Subcutaneous abdominal adipose tissue (tissue), 5 donors: ENCODE measurements around the gene TMEM45A.
"Not testable (repeated sequence)": the region's sequence is repeated elsewhere in the genome, so short reads cannot be mapped to it uniquely, and the experiment has no call there.

Experiments
- H3K27ac ChIP-seq: one replicate; pipeline ENCODE4 v1.7.0; 2013; ENCODE audit warnings: low read depth, mild to moderate bottlenecking, inconsistent platforms, low read length, moderate library complexity
- H3K27me3 ChIP-seq, 5 donors: one replicate each; pipeline ENCODE4 v1.7.0; 2013; ENCODE audit warnings: low read length in 5 of 5, inconsistent platforms in 1 of 5; ENCODE audit not compliant: control insufficient read depth in 5 of 5, insufficient read depth in 4 of 5
- H3K36me3 ChIP-seq, 5 donors: one replicate each; pipeline ENCODE4 v1.7.0; 2013; ENCODE audit warnings: low read length in 5 of 5; ENCODE audit not compliant: control insufficient read depth in 5 of 5, insufficient read depth in 5 of 5
- H3K4me1 ChIP-seq, 5 donors: one replicate each; pipeline ENCODE4 v1.7.0; 2013; ENCODE audit warnings: low read length in 5 of 5, mild to moderate bottlenecking in 3 of 5, moderate library complexity in 1 of 5; ENCODE audit not compliant: control insufficient read depth in 5 of 5, insufficient read depth in 5 of 5
- H3K4me3 ChIP-seq, 5 donors: one replicate each; pipeline ENCODE4 v1.7.0; 2013; ENCODE audit warnings: low read length in 5 of 5, low read depth in 1 of 5
- H3K9ac ChIP-seq, 5 donors: one replicate each; pipeline ENCODE4 v1.7.0; 2013; ENCODE audit warnings: low read length in 5 of 5, mild to moderate bottlenecking in 4 of 5, moderate library complexity in 3 of 5
- H3K9me3 ChIP-seq, 5 donors: one replicate each; pipeline ENCODE4 v1.7.0; 2013; ENCODE audit warnings: low read length in 5 of 5; ENCODE audit not compliant: control insufficient read depth in 5 of 5
- donor health status: healthy.
- donor health status: healthy.
- donor health status: healthy.
- donor health status: healthy.
- donor health status: healthy.

Gene TMEM45A

GRCh38 chr3:100482176-100482575, 10.2 kb upstream of the TMEM45A start:
- Histone ChIP-seq H3K4me3 (no peak overlapping the region), H3K9me3 (no peaks in the 10 kb centered on the region), H3K36me3 (no peaks in the 10 kb centered on the region), H3K9ac (no peak overlapping the region), H3K27me3 (no peaks in the 10 kb centered on the region), H3K4me1 (no peaks in the 10 kb centered on the region), H3K27ac (no peak overlapping the region)

GRCh38 chr3:100483529-100483928, 8.9 kb upstream of the TMEM45A start:
- Histone ChIP-seq H3K4me3 (no peak overlapping the region), H3K36me3 (no peaks in the 10 kb centered on the region), H3K9ac (no peak overlapping the region), H3K27ac (no peak overlapping the region), H3K9me3 (no peaks in the 10 kb centered on the region), H3K27me3 (no peaks in the 10 kb centered on the region), H3K4me1 (no peaks in the 10 kb centered on the region)

DNA sequence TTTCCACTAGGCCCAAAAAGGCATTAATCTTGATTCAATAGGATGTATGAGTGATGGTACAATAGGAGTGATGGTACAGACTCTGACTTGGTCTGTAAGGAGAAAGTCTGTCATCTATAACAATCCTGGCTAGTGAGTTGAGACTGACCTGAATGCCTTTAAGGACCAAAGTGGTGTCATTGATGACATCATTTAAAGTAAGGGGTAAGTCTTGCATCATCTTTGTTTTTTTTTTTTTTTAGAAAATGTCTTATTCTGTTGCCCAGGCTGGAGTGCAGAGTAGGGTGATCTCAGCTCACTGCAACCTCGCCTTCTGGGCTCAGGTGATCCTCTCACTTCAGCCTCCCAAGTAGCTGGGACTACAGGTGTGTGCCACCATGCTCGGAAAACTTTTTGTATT, 5.6 kb upstream of the TMEM45A start:
- Histone ChIP-seq H3K9ac (no peak overlapping the region), H3K4me1 (peaks cover 0 to 4% (median 3%) of the 10 kb centered on the region in 5 donors), H3K4me3 (no peak overlapping the region), H3K27me3 (no peaks in the 10 kb centered on the region), H3K9me3 (no peaks in the 10 kb centered on the region), H3K36me3 (no peaks in the 10 kb centered on the region), H3K27ac (no peak overlapping the region)

DNA sequence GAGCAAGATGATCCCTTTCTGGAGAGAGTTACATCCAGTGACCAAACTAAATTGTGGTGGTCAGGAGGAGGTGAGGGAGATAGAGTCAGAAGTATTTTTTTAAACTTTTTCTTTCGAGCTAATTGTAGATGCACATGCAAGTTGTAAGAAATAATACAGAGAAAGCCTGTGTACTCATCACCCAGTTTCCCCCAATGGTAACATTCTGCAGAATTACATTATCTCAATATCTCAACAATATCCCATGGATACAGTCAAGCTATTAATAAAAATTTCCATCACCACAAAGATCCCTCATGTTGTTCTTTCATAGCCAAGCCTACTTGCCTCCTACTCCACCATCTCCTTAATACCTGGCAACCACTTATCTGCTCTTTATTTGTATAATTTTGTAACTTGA, 3.3 kb upstream of the TMEM45A start:
- no peaks in the 10 kb centered on the region for H3K9me3 ChIP-seq
- H3K36me3 ChIP-seq = no peaks in the 10 kb centered on the region
- no peak overlapping the region for H3K27ac ChIP-seq
- H3K4me3 ChIP-seq = no peak overlapping the region
- peaks cover 0 to 14% (median 11%) of the 10 kb centered on the region in 5 donors for H3K4me1 ChIP-seq
- H3K27me3 ChIP-seq = no peaks in the 10 kb centered on the region
- no peak overlapping the region for H3K9ac ChIP-seq

- peaks cover 0 to 11% (median 8%) of the 10 kb centered on the region in 5 donors for H3K4me1 ChIP-seq
- H3K27ac ChIP-seq = no peak overlapping the region
- no peaks in the 10 kb centered on the region for H3K36me3 ChIP-seq
- no peaks in the 10 kb centered on the region for H3K27me3 ChIP-seq
- H3K4me3 ChIP-seq = no peak overlapping the region
- no peaks in the 10 kb centered on the region for H3K9me3 ChIP-seq
- no peak overlapping the region for H3K9ac ChIP-seq
Observed at GRCh38 chr3:100496711-100497261, 4.4 kb downstream of the TMEM45A start.

- no peaks in the 10 kb centered on the region for H3K9me3 ChIP-seq
- no peaks in the 10 kb centered on the region for H3K27me3 ChIP-seq
- H3K4me3 ChIP-seq = no peak overlapping the region
- no peaks in the 10 kb centered on the region for H3K4me1 ChIP-seq
- H3K27ac ChIP-seq = no peak overlapping the region
- no peaks in the 10 kb centered on the region for H3K36me3 ChIP-seq
- no peak overlapping the region for H3K9ac ChIP-seq
Observed at GRCh38 chr3:100499651-100500050, 7.2 kb downstream of the TMEM45A start.

- Histone ChIP-seq H3K27me3 (no peaks in the 10 kb centered on the region), H3K36me3 (no peaks in the 10 kb centered on the region), H3K9ac (no peak overlapping the region), H3K4me3 (no peak overlapping the region), H3K4me1 (no peaks in the 10 kb centered on the region), H3K9me3 (no peaks in the 10 kb centered on the region), H3K27ac (no peak overlapping the region)
Observed at GRCh38 chr3:100500320-100500880, 8.0 kb downstream of the TMEM45A start.

DNA sequence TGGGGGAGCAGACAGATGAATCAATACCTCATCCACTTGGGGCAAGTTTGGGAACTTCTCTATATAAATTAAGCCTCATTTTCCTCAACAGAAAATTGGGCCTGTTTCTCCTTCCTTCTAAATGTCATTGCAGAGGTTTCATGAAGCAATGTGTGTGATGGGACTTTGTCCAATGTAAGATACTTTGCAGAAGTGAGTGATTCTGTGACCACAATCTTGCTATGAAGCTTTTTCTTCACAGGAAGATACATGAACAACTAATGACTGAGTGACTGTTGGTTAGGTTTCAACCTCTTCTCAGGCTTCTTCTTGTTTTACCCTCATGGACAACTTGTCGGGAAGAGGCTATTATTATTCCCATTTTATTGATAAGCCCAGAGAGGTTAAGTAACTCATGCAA, 11.0 kb downstream of the TMEM45A start:
- H3K9ac ChIP-seq = no peak overlapping the region
- no peak overlapping the region for H3K27ac ChIP-seq
- H3K27me3 ChIP-seq = no peaks in the 10 kb centered on the region
- H3K36me3 ChIP-seq = no peaks in the 10 kb centered on the region
- H3K9me3 ChIP-seq = no peaks in the 10 kb centered on the region
- no peaks in the 10 kb centered on the region for H3K4me1 ChIP-seq
- no peak overlapping the region for H3K4me3 ChIP-seq

GRCh38 chr3:100506355-100506754, 13.9 kb downstream of the TMEM45A start:
- Histone ChIP-seq H3K9me3 (no peaks in the 10 kb centered on the region), H3K27me3 (no peaks in the 10 kb centered on the region), H3K9ac (no peak overlapping the region), H3K36me3 (no peaks in the 10 kb centered on the region), H3K4me1 (no peaks in the 10 kb centered on the region), H3K27ac (no peak overlapping the region), H3K4me3 (no peak overlapping the region)

DNA sequence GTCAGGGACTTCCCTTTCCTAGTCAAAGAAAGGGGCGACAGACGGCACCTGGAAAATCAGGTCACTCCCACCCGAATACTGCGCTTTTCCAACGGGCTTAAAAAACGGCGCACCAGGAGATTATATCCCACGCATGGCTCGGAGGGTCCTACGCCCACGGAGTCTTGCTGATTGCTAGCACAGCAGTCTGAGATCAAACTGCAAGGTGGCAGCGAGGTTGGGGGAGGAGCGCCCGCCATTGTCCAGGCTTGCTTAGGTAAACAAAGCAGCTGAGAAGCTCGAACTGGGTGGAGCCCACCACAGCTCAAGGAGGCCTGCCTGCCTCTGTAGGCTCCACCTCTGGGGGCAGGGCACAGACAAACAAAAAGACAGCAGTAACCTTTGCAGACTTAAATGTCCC, 17.4 kb downstream of the TMEM45A start:
- H3K9me3 ChIP-seq = not testable (repeated sequence)

More for the DNA sequence above, 17.4 kb downstream of the TMEM45A start:
- H3K4me3 ChIP-seq, H3K27ac ChIP-seq, H3K27me3 ChIP-seq, H3K9ac ChIP-seq, H3K4me1 ChIP-seq, H3K36me3 ChIP-seq: not testable (repeated sequence)
